Vagina (tissue), 2 donors: ENCODE results near the gene ATP6V0E1.

Experiments
- POLR2AphosphoS5 ChIP-seq, 2 donors: sonication (generic); formaldehyde crosslinking; IDR thresholded peaks; one replicate each; pipeline ENCODE4 v1.9.0; 2017; ENCODE audit warnings: antibody characterized with exemption in 2 of 2, mild to moderate bottlenecking in 2 of 2, low read depth in 1 of 2; ENCODE audit not compliant: insufficient read depth in 1 of 2
- TF ChIP-seq, protein P1 (sequence below), 3 experiments: fragments of 450-650 bp in 2 of 3; fragments of 200-600 bp in 1 of 3; sonication (generic) in 1 of 3; IDR thresholded peaks; one replicate each; pipeline ENCODE4 v1.5.1; 2017 to 2019; ENCODE audit warnings: antibody characterized with exemption in 3 of 3, mild to moderate bottlenecking in 2 of 3, moderate library complexity in 2 of 3

DNA sequence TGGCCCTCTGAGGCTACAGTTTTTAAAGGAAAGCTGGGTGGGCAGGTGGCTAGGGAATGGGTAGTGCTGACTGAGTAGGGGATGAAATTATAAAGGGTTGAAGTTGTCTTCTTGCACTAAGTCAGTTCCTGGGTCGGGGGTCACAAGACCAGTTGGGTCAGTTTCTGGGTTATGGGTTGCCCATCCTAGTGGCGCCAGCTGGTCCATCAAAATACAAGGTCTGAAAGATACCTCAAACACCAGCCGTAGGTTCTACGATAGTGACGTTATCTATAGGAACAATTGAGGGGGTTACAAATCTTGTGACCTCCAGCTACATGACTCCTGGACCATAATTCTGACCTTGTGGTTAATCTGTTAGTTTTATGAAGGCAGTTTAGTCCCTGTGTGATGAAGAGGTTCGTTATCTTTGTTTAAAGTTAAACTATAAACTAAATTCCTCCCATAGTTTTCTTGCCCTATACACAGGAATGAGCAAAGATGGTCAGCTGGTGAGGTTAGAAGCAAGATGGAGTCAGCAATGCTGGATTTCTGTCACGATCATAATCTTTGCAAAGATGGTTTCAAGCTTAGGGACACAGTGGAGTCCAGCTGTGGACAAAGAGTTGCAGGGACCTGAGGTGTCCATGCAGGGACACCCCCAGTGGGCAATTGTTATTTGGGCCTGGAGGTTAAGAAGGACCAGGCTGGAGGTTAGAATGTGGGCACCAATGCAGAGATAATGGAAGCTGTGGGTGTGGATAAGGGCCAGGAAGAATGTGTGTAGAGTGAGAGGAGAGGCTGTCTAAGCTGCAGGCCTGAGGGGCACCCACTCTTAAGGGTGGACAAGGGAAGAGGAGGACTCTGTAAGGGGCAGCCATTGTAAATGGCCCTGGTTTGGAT, 58.6 kb downstream of the ATP6V0E1 start:
- TF ChIP-seq, protein P1, sequence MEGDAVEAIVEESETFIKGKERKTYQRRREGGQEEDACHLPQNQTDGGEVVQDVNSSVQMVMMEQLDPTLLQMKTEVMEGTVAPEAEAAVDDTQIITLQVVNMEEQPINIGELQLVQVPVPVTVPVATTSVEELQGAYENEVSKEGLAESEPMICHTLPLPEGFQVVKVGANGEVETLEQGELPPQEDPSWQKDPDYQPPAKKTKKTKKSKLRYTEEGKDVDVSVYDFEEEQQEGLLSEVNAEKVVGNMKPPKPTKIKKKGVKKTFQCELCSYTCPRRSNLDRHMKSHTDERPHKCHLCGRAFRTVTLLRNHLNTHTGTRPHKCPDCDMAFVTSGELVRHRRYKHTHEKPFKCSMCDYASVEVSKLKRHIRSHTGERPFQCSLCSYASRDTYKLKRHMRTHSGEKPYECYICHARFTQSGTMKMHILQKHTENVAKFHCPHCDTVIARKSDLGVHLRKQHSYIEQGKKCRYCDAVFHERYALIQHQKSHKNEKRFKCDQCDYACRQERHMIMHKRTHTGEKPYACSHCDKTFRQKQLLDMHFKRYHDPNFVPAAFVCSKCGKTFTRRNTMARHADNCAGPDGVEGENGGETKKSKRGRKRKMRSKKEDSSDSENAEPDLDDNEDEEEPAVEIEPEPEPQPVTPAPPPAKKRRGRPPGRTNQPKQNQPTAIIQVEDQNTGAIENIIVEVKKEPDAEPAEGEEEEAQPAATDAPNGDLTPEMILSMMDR (IDR thresholded peaks at IDR 0.05), result no peak
- no peak for TF ChIP-seq POLR2AphosphoS5 (IDR thresholded peaks at IDR 0.05; ENCODE audit: insufficient read depth in 1 of 2, low read depth in 1 of 2)
